ENCODE measurements around the gene UIMC1. TPM values are rescaled to one million over a fixed set of nuclear protein-coding genes. Genes with fewer than 3 reads are reported as not detected.

UIMC1 gene
- total RNA-seq, 1 experiment from 2014 or later: 52.8 TPM

- no peak for TF ChIP-seq CTCF (IDR thresholded peaks at IDR 0.05; ENCODE audit: insufficient read depth in 1 of 2, low read depth in 1 of 2, low read length in 1 of 2, severe bottlenecking in 1 of 2, unreplicated experiment in 1 of 2)
- no peaks in the 10 kb centered on the region for H3K9me3 Mint-ChIP-seq (ENCODE audit: unreplicated experiment)
- H3K4me3 Mint-ChIP-seq (ENCODE audit: unreplicated experiment): no peak overlapping the region
- POLR2A ChIA-PET: no interaction called here
- DNase-seq: no peak
- Histone ChIP-seq H3K36me3 (ENCODE audit: control insufficient read depth, insufficient read depth, low read length) (no peaks in the 10 kb centered on the region), H3K27me3 (replicated peaks; ENCODE audit: control insufficient read depth, insufficient read depth, low read length) (no peaks in the 10 kb centered on the region), H3K9me3 (no peaks in the 10 kb centered on the region), H3K4me3 (ENCODE audit: low read depth, low read length) (no peak overlapping the region), H3K4me1 (no peaks in the 10 kb centered on the region)
- no peak overlapping the region for H3K27ac Mint-ChIP-seq (ENCODE audit: unreplicated experiment)
- CTCF ChIA-PET: no interaction called here
- intact Hi-C loops (cut with micrococcal nuclease; ENCODE audit: unreplicated experiment): no loop called here
- H3K27me3 Mint-ChIP-seq (ENCODE audit: insufficient read depth, unreplicated experiment): peaks cover 9% of the 10 kb centered on the region
- H3K4me1 Mint-ChIP-seq (ENCODE audit: low read depth, unreplicated experiment): no peaks in the 10 kb centered on the region
- no peaks in the 10 kb centered on the region for H3K36me3 Mint-ChIP-seq (ENCODE audit: insufficient read depth, unreplicated experiment)
- no TSS peak for BruUV-seq (replicated peaks)
These were observed 126.1 kb downstream of the UIMC1 start for GRCh38 chr5:176880366-176881020.

- H3K27me3 Mint-ChIP-seq (ENCODE audit: insufficient read depth, unreplicated experiment): peaks cover 14% of the 10 kb centered on the region
- intact Hi-C loops (cut with micrococcal nuclease; ENCODE audit: unreplicated experiment): no loop called here
- H3K4me3 Mint-ChIP-seq (ENCODE audit: unreplicated experiment): no peak overlapping the region
- H3K4me3 ChIP-seq (ENCODE audit: low read depth, low read length): no peak overlapping the region
- no peak for DNase-seq
- H3K4me1 Mint-ChIP-seq (ENCODE audit: low read depth, unreplicated experiment): no peaks in the 10 kb centered on the region
- H3K9me3 ChIP-seq: no peaks in the 10 kb centered on the region
- CTCF ChIA-PET: no interaction called here
- BruUV-seq (replicated peaks): no TSS peak
- POLR2A ChIA-PET: no interaction called here
- no peak overlapping the region for H3K27ac Mint-ChIP-seq (ENCODE audit: unreplicated experiment)
- no peak for TF ChIP-seq CTCF (IDR thresholded peaks at IDR 0.05; ENCODE audit: insufficient read depth in 1 of 2, low read depth in 1 of 2, low read length in 1 of 2, severe bottlenecking in 1 of 2, unreplicated experiment in 1 of 2)
- H3K27me3 ChIP-seq (replicated peaks; ENCODE audit: control insufficient read depth, insufficient read depth, low read length): no peaks in the 10 kb centered on the region
- H3K36me3 Mint-ChIP-seq (ENCODE audit: insufficient read depth, unreplicated experiment): no peaks in the 10 kb centered on the region
- H3K36me3 ChIP-seq (ENCODE audit: control insufficient read depth, insufficient read depth, low read length): no peaks in the 10 kb centered on the region
- H3K4me1 ChIP-seq: no peaks in the 10 kb centered on the region
- H3K9me3 Mint-ChIP-seq (ENCODE audit: unreplicated experiment): no peaks in the 10 kb centered on the region
These were observed 126.8 kb downstream of the UIMC1 start for GRCh38 chr5:176879663-176880361.

GRCh38 chr5:176878906-176879662 lies 127.5 kb downstream of the UIMC1 start:
- no peaks in the 10 kb centered on the region for H3K27me3 ChIP-seq (replicated peaks; ENCODE audit: control insufficient read depth, insufficient read depth, low read length)
- TF ChIP-seq CTCF (IDR thresholded peaks at IDR 0.05; ENCODE audit: insufficient read depth in 1 of 2, low read depth in 1 of 2, low read length in 1 of 2, severe bottlenecking in 1 of 2, unreplicated experiment in 1 of 2): no peak
- Mint-ChIP-seq H3K4me3 (ENCODE audit: unreplicated experiment) (no peak overlapping the region), H3K27ac (ENCODE audit: unreplicated experiment) (no peak overlapping the region), H3K4me1 (ENCODE audit: low read depth, unreplicated experiment) (no peaks in the 10 kb centered on the region), H3K36me3 (ENCODE audit: insufficient read depth, unreplicated experiment) (no peaks in the 10 kb centered on the region), H3K9me3 (ENCODE audit: unreplicated experiment) (no peaks in the 10 kb centered on the region), H3K27me3 (ENCODE audit: insufficient read depth, unreplicated experiment) (peaks cover 10% of the 10 kb centered on the region)
- CTCF ChIA-PET: no interaction called here
- no peak overlapping the region for H3K4me3 ChIP-seq (ENCODE audit: low read depth, low read length)
- no TSS peak for BruUV-seq (replicated peaks)
- no peak for DNase-seq
- H3K4me1 ChIP-seq: no peaks in the 10 kb centered on the region
- H3K9me3 ChIP-seq: no peaks in the 10 kb centered on the region
- POLR2A ChIA-PET: no interaction called here
- H3K36me3 ChIP-seq (ENCODE audit: control insufficient read depth, insufficient read depth, low read length): no peaks in the 10 kb centered on the region
- intact Hi-C loops (cut with micrococcal nuclease; ENCODE audit: unreplicated experiment): no loop called here

Measured in Caco-2 (cell line).